Measurements from ENCODE around the gene RAB2B. TPM values are rescaled to one million over a fixed set of nuclear protein-coding genes. Genes with fewer than 3 reads are reported as not detected.
A peak's percentile ranks its signal among the peaks of the same experiment; 100 is the strongest.

RAB2B gene
- total RNA-seq, 2 experiments from 2014 or later, result 27.6 to 29.0 TPM

- Mint-ChIP-seq H3K9me3 (no peaks in the 10 kb centered on the region), H3K4me3 (no peak overlapping the region), H3K4me1 (peaks cover 6% of the 10 kb centered on the region), H3K27ac (no peak overlapping the region), H3K27me3 (no peaks in the 10 kb centered on the region), H3K36me3 (ENCODE audit: low read depth) (peaks cover 75% of the 10 kb centered on the region)
- ChIA-PET CTCF (no interaction called here), POLR2A (interaction anchor here (2.9 kb wide), 1 partner anchor 26 kb away, joined by 13 read pairs; the partner anchor contains the start of gene CHD8)
- no peak for DNase-seq
Measured at GRCh38 chr14:21428930-21429329, 47.8 kb downstream of the RAB2B start.

GRCh38 chr14:21426692-21427091, 50.1 kb downstream of the RAB2B start:
- Mint-ChIP-seq H3K27ac (no peak overlapping the region), H3K4me3 (no peak overlapping the region), H3K36me3 (ENCODE audit: low read depth) (peaks cover 75% of the 10 kb centered on the region), H3K27me3 (no peaks in the 10 kb centered on the region), H3K9me3 (no peaks in the 10 kb centered on the region), H3K4me1 (no peaks in the 10 kb centered on the region)
- no peak for DNase-seq
- ChIA-PET POLR2A (interaction anchor here (0.6 to 1.8 kb wide), 3 partner anchors 10 to 29 kb away, joined by 3 to 5 read pairs (median 5); partner anchors contain the start of gene CHD8), CTCF (no interaction called here)

DNA sequence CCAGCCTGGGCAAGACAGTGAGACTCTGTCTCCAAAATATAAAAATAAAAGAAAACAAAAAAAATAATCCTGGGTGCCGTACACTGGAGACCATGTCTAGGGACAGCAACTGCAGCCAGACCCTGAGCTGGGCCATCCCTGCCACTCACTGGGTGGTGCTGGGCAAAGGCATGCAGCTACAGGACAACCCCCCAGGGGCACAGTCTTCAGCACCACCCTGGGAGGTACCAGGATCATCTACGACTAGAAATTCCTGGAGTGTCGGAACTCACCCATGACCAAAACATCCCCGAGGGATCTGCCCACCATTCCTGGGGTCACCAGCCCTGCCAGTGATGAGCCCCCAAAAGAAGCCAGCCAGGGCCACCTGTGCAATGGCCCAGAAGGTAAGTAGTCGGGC, 57.2 kb downstream of the RAB2B start:
- POLR2A ChIA-PET, result interaction anchor here (1.2 kb wide), 1 partner anchor 11 kb away, joined by 3 read pairs; no protein-coding TSS in a partner anchor
- no peak overlapping the region for H3K27ac Mint-ChIP-seq
- DNase-seq, result no peak
- peaks cover 55% of the 10 kb centered on the region for H3K36me3 Mint-ChIP-seq (ENCODE audit: low read depth)
- H3K9me3 Mint-ChIP-seq, result no peaks in the 10 kb centered on the region
- H3K4me3 Mint-ChIP-seq, result no peak overlapping the region
- peaks cover 15% of the 10 kb centered on the region for H3K4me1 Mint-ChIP-seq
- CTCF ChIA-PET, result interaction anchor here (0.5 kb wide), 1 partner anchor 744 kb away, joined by 3 read pairs; no protein-coding TSS in a partner anchor
- H3K27me3 Mint-ChIP-seq, result no peaks in the 10 kb centered on the region

DNA sequence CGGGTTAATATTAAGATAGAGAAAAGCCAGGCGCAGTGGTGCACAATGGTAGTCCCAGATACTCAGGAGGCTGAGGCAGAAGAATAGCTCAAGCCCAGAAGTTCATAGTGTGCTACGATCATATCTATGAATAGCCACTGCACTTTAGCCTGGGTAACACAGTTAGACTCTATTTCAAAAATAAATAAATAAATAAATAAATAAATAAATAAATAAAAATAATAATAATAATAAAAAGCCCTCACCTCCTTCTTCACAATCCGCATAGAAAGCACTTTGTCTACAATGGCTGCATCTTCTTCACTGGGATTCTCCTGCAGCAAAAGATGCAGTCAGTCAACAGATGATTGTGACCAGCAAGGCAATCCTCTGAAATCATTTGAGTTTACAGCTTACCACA, 61.4 kb downstream of the RAB2B start:
- DNase-seq, result no peak
- Mint-ChIP-seq H3K9me3 (no peaks in the 10 kb centered on the region), H3K27ac (no peak overlapping the region), H3K27me3 (no peaks in the 10 kb centered on the region), H3K4me3 (no peak overlapping the region), H3K36me3 (ENCODE audit: low read depth) (peaks cover 64% of the 10 kb centered on the region), H3K4me1 (peaks cover 25% of the 10 kb centered on the region)
- ChIA-PET CTCF (no interaction called here), POLR2A (interaction anchor here (0.7 to 1.3 kb wide), 4 partner anchors 8 to 61 kb away, joined by 3 to 4 read pairs (median 4); partner anchors contain the start of genes RAB2B and TOX4)

- POLR2A ChIA-PET, result interaction anchor here (0.7 to 1.3 kb wide), 3 partner anchors 16 to 41 kb away, joined by 3 to 4 read pairs (median 4); no protein-coding TSS in a partner anchor
- Mint-ChIP-seq H3K27me3 (no peaks in the 10 kb centered on the region), H3K4me3 (no peak overlapping the region), H3K27ac (peak overlapping the region; percentile 73), H3K4me1 (peaks cover 22% of the 10 kb centered on the region), H3K36me3 (ENCODE audit: low read depth) (peaks cover 72% of the 10 kb centered on the region), H3K9me3 (no peaks in the 10 kb centered on the region)
- CTCF ChIA-PET, result no interaction called here
- DNase-seq, result no peak
Measured at GRCh38 chr14:21414137-21414631, 62.6 kb downstream of the RAB2B start.

Other genes with a start within 250 kb of the RAB2B start
- gene HNRNPC, start 207.5 kb downstream of the RAB2B start, total RNA-seq, result 100 to 1,000 TPM; 689 to 710 TPM
- gene RPGRIP1, start 196.9 kb downstream of the RAB2B start, total RNA-seq, result not detected
- 100 to 1,000 TPM; 114 TPM for gene SUPT16H, start 92.9 kb downstream of the RAB2B start, total RNA-seq
- 100 to 1,000 TPM; 108 to 112 TPM for gene CHD8, start 20.8 kb downstream of the RAB2B start, total RNA-seq
- 10 to 100 TPM; 82.1 to 85.6 TPM for gene TOX4, start 236 bp upstream of the RAB2B start, total RNA-seq
- 10 to 100 TPM; 75.6 to 77.6 TPM for gene METTL3, start 34.4 kb upstream of the RAB2B start, total RNA-seq
- 1 to 10 TPM; 1.5 to 1.8 TPM for gene SALL2, start 49.4 kb upstream of the RAB2B start, total RNA-seq
- not detected for gene OR10G3, start 103.1 kb upstream of the RAB2B start, total RNA-seq
- gene OR10G2, start 158.0 kb upstream of the RAB2B start, total RNA-seq, result not detected
- gene OR4E2, start 176.9 kb upstream of the RAB2B start, total RNA-seq, result under 1 TPM in 1 of 2 experiments, not detected in 1; 0.25 TPM
- under 1 TPM; 0.05 to 0.15 TPM for gene OR4E1, start 196.9 kb upstream of the RAB2B start, total RNA-seq

Data from activated CD4-positive, alpha-beta memory T cell treated with anti-CD3 and anti-CD28 coated beads, Interleukin-2, amount 10 ng/mL, durations not matched to agents 7 days and 5 days (primary cell).